HEK293 (cell line): Measurements from ENCODE around the gene ZNF365.

Experiments used
- CTCF ChIA-PET: fragments of 350-600 bp; formaldehyde crosslinking; extraction: SDS; loops from one replicate; lab custom pipeline; 2021; ENCODE audit warnings: antibody characterized with exemption; lab: Yijun Ruan, JAX
- POLR2A ChIA-PET: fragments of 300-600 bp; formaldehyde crosslinking; extraction: SDS; loops from one replicate; lab custom pipeline; 2020; ENCODE audit warnings: antibody characterized with exemption, inconsistent platforms; lab: Yijun Ruan, JAX
- H3K27ac ChIP-seq: fragments of 200-500 bp; sonication (Bioruptor generic); 2 replicates; pipeline ENCODE4 v1.5.1; 2014; ENCODE audit warnings: low read depth, low read length, control low read depth, inconsistent platforms; ENCODE audit errors: extremely low read depth
- H3K36me3 ChIP-seq, 2 experiments: fragments of 200-500 bp in 1 of 2; sonication (Bioruptor generic) in 1 of 2; 1 replicate in 1 of 2; 2 replicates in 1 of 2; pipeline ENCODE4 v1.5.1; 2014 to 2017; ENCODE audit warnings: inconsistent platforms in 2 of 2, low read length in 2 of 2; ENCODE audit not compliant: control insufficient read depth in 2 of 2, insufficient read depth in 1 of 2
- H3K4me1 ChIP-seq: fragments of 200-500 bp; sonication (Bioruptor generic); 2 replicates; pipeline ENCODE4 v1.5.1; 2014; ENCODE audit warnings: mild to moderate bottlenecking, low read length, inconsistent platforms; ENCODE audit not compliant: control insufficient read depth, insufficient read depth
- H3K4me3 ChIP-seq: 2 replicates; pipeline ENCODE4 v1.5.1; 2011; ENCODE audit warnings: low read depth, mild to moderate bottlenecking, control low read depth, low read length, moderate library complexity
- H3K9me3 ChIP-seq: fragments of 200-500 bp; sonication (Bioruptor generic); 2 replicates; pipeline ENCODE4 v1.5.1; 2014; ENCODE audit warnings: low read depth, low read length, inconsistent platforms; ENCODE audit not compliant: control insufficient read depth, insufficient read depth
- CTCF ChIP-seq: fragments of 450-650 bp; formaldehyde crosslinking; IDR thresholded peaks from 2 replicates; pipeline ENCODE4 v1.5.1; 2016; ENCODE audit warnings: missing biosample characterization, missing genetic modification characterization
- IKZF3 ChIP-seq: fragments of 450-650 bp; IDR thresholded peaks from 2 replicates; pipeline ENCODE4 v1.5.0; 2018; ENCODE audit warnings: missing biosample characterization, mild to moderate bottlenecking, missing genetic modification characterization, moderate library complexity
- MYNN ChIP-seq: fragments of 450-650 bp; formaldehyde crosslinking; IDR thresholded peaks from 2 replicates; pipeline ENCODE4 v1.5.1; 2016; ENCODE audit warnings: missing biosample characterization, missing genetic modification characterization, borderline replicate concordance
- PRDM1 ChIP-seq: fragments of 450-650 bp; formaldehyde crosslinking; IDR thresholded peaks from 2 replicates; pipeline ENCODE4; 2016; ENCODE audit warnings: missing biosample characterization, missing genetic modification characterization
- REPIN1 ChIP-seq: fragments of 450-650 bp; formaldehyde crosslinking; IDR thresholded peaks from 2 replicates; pipeline ENCODE4 v1.5.1; 2017; ENCODE audit warnings: missing biosample characterization, missing genetic modification characterization, low read depth
- REST ChIP-seq: fragments of 450-650 bp; formaldehyde crosslinking; IDR thresholded peaks from 2 replicates; pipeline ENCODE4 v1.5.1; 2016; ENCODE audit warnings: missing biosample characterization, missing genetic modification characterization
- SP2 ChIP-seq: fragments of 450-650 bp; formaldehyde crosslinking; IDR thresholded peaks from 2 replicates; pipeline ENCODE4 v1.5.1; 2016; ENCODE audit warnings: missing biosample characterization, missing genetic modification characterization
- YY1 ChIP-seq: fragments of 450-650 bp; formaldehyde crosslinking; IDR thresholded peaks from 2 replicates; pipeline ENCODE4 v1.5.1; 2018; ENCODE audit warnings: missing biosample characterization, missing genetic modification characterization
- ZFP69B ChIP-seq: fragments of 450-650 bp; formaldehyde crosslinking; IDR thresholded peaks from 2 replicates; pipeline ENCODE4 v1.5.1; 2016; ENCODE audit warnings: missing biosample characterization, missing genetic modification characterization
- ZIC2 ChIP-seq: fragments of 450-650 bp; formaldehyde crosslinking; IDR thresholded peaks from 2 replicates; pipeline ENCODE4 v1.5.1; 2016; ENCODE audit warnings: missing biosample characterization, missing genetic modification characterization
- ZNF10 ChIP-seq: fragments of 450-650 bp; formaldehyde crosslinking; IDR thresholded peaks from 2 replicates; pipeline ENCODE4 v1.5.1; 2017; ENCODE audit warnings: missing biosample characterization, missing genetic modification characterization
- ZNF114 ChIP-seq: fragments of 450-650 bp; formaldehyde crosslinking; IDR thresholded peaks from 2 replicates; pipeline ENCODE4 v1.5.0; 2017; ENCODE audit warnings: missing biosample characterization, missing genetic modification characterization
- ZNF133 ChIP-seq: fragments of 450-650 bp; formaldehyde crosslinking; IDR thresholded peaks from 2 replicates; pipeline ENCODE4 v1.5.1; 2016; ENCODE audit warnings: missing biosample characterization, missing genetic modification characterization
- ZNF175 ChIP-seq: fragments of 450-650 bp; formaldehyde crosslinking; IDR thresholded peaks from 2 replicates; pipeline ENCODE4 v1.5.1; 2016; ENCODE audit warnings: missing biosample characterization, missing genetic modification characterization
- ZNF239 ChIP-seq: fragments of 450-650 bp; formaldehyde crosslinking; IDR thresholded peaks from 2 replicates; pipeline ENCODE4 v1.5.1; 2016; ENCODE audit warnings: missing biosample characterization, missing genetic modification characterization
- ZNF341 ChIP-seq: fragments of 450-650 bp; formaldehyde crosslinking; IDR thresholded peaks from 2 replicates; pipeline ENCODE4; 2016; ENCODE audit warnings: low read depth, missing biosample characterization, missing genetic modification characterization
- ZNF362 ChIP-seq: fragments of 450-650 bp; formaldehyde crosslinking; IDR thresholded peaks from 2 replicates; pipeline ENCODE4 v1.5.1; 2016; ENCODE audit warnings: missing biosample characterization, missing genetic modification characterization
- ZNF404 ChIP-seq: fragments of 450-650 bp; formaldehyde crosslinking; IDR thresholded peaks from 2 replicates; pipeline ENCODE4 v1.5.1; 2017; ENCODE audit warnings: missing biosample characterization, missing genetic modification characterization
- ZNF510 ChIP-seq: fragments of 450-650 bp; formaldehyde crosslinking; IDR thresholded peaks from 2 replicates; pipeline ENCODE4 v1.5.1; 2018; ENCODE audit warnings: mild to moderate bottlenecking, missing genetic modification characterization, missing biosample characterization; ENCODE audit not compliant: insufficient replicate concordance
- ZNF513 ChIP-seq: fragments of 450-650 bp; IDR thresholded peaks from 2 replicates; pipeline ENCODE4 v1.5.1; 2018; ENCODE audit warnings: missing biosample characterization, missing genetic modification characterization
- ZNF549 ChIP-seq: fragments of 450-650 bp; IDR thresholded peaks from 2 replicates; pipeline ENCODE4 v1.5.1; 2018; ENCODE audit warnings: missing biosample characterization, missing genetic modification characterization, mild to moderate bottlenecking, inconsistent platforms, moderate library complexity
- ZNF555 ChIP-seq: fragments of 450-650 bp; formaldehyde crosslinking; conservative IDR thresholded peaks from 2 replicates; pipeline ENCODE4 v1.5.1; 2017; ENCODE audit warnings: missing biosample characterization, mild to moderate bottlenecking, missing genetic modification characterization, inconsistent platforms
- ZNF561 ChIP-seq: fragments of 450-650 bp; IDR thresholded peaks from 2 replicates; pipeline ENCODE4 v1.5.1; 2018; ENCODE audit warnings: missing biosample characterization, missing genetic modification characterization, borderline replicate concordance
- ZNF580 ChIP-seq: fragments of 450-650 bp; formaldehyde crosslinking; IDR thresholded peaks from 2 replicates; pipeline ENCODE4 v1.5.1; 2016; ENCODE audit warnings: missing biosample characterization, missing genetic modification characterization
- ZNF645 ChIP-seq: fragments of 450-650 bp; formaldehyde crosslinking; IDR thresholded peaks from 2 replicates; pipeline ENCODE4; 2016; ENCODE audit warnings: missing biosample characterization, missing genetic modification characterization
- ZNF664 ChIP-seq: fragments of 450-650 bp; formaldehyde crosslinking; IDR thresholded peaks from 2 replicates; pipeline ENCODE4 v1.5.1; 2016; ENCODE audit warnings: missing biosample characterization, missing genetic modification characterization
- ZNF747 ChIP-seq: fragments of 450-650 bp; formaldehyde crosslinking; IDR thresholded peaks from 2 replicates; pipeline ENCODE4 v1.5.1; 2016; ENCODE audit warnings: missing biosample characterization, missing genetic modification characterization
- ZNF830 ChIP-seq: fragments of 450-650 bp; IDR thresholded peaks from 2 replicates; pipeline ENCODE4 v1.5.0; 2018; ENCODE audit warnings: missing biosample characterization, missing genetic modification characterization, low read depth, mild to moderate bottlenecking, moderate library complexity

The ZNF365 gene

GRCh38 chr10:62393237-62393636, 19.1 kb downstream of the ZNF365 start:
- CTCF ChIA-PET, result interaction anchor here (0.6 kb wide), 1 partner anchor 39 kb away, joined by 3 read pairs; no protein-coding TSS in a partner anchor
- TF ChIP-seq ZNF580 (tag by site-specific recombination) (no peak), ZNF362 (tag by site-specific recombination) (no peak), ZNF664 (no peak), ZNF645 (tag by site-specific recombination) (no peak), ZNF830 (no peak), ZNF175 (tag by site-specific recombination) (no peak), ZNF549 (tag by site-specific recombination) (no peak), MYNN (no peak), ZNF114 (tag by site-specific recombination) (no peak), ZNF404 (tag by site-specific recombination) (no peak)
- Histone ChIP-seq H3K36me3 (no peaks in the 10 kb centered on the region), H3K9me3 (no peaks in the 10 kb centered on the region), H3K27ac (no peak overlapping the region), H3K4me1 (no peaks in the 10 kb centered on the region), H3K4me3 (no peak overlapping the region)
- POLR2A ChIA-PET, result no interaction called here

GRCh38 chr10:62394556-62395018, 20.4 kb downstream of the ZNF365 start:
- Histone ChIP-seq H3K36me3 (no peaks in the 10 kb centered on the region), H3K4me3 (no peak overlapping the region), H3K9me3 (no peaks in the 10 kb centered on the region), H3K4me1 (no peaks in the 10 kb centered on the region), H3K27ac (no peak overlapping the region)
- POLR2A ChIA-PET, result no interaction called here
- TF ChIP-seq PRDM1, result no peak
- TF ChIP-seq YY1 (tag by site-specific recombination), result no peak
- TF ChIP-seq ZIC2 (tag by site-specific recombination), result no peak
- TF ChIP-seq ZNF10 (tag by site-specific recombination), result no peak
- no peak for TF ChIP-seq ZNF555 (tag by site-specific recombination)
- no peak for TF ChIP-seq ZNF747 (tag by site-specific recombination)
- no peak for TF ChIP-seq ZFP69B (tag by site-specific recombination)
- no peak for TF ChIP-seq REPIN1
- no peak for TF ChIP-seq ZNF239
- TF ChIP-seq ZNF510 (tag by site-specific recombination), result no peak
- no peak for TF ChIP-seq IKZF3
- TF ChIP-seq ZNF513 (tag by site-specific recombination), result no peak
- TF ChIP-seq CTCF (tag by site-specific recombination), result no peak
- TF ChIP-seq ZNF549 (tag by site-specific recombination), result no peak
- no peak for TF ChIP-seq ZNF561 (tag by site-specific recombination)
- TF ChIP-seq SP2, result no peak
- TF ChIP-seq ZNF175 (tag by site-specific recombination), result no peak
- no peak for TF ChIP-seq ZNF341 (tag by site-specific recombination)
- no peak for TF ChIP-seq ZNF133
- no peak for TF ChIP-seq REST (tag by site-specific recombination)
- CTCF ChIA-PET, result no interaction called here
